DOHH2 (cell line): ENCODE data around the gene KCNJ13.

ENCODE experiments used
- CTCF ChIP-seq: fragments of 200-600 bp; sonication (generic); IDR thresholded peaks from one replicate; pipeline ENCODE4 v1.5.1; 2014; ENCODE audit warnings: antibody characterized with exemption, mild to moderate bottlenecking, low read depth, low read length; ENCODE audit not compliant: poor library complexity, severe bottlenecking
- EZH2phosphoT487 ChIP-seq: fragments of 200-600 bp; sonication (generic); IDR thresholded peaks from 2 replicates; pipeline ENCODE4 v1.6.1; 2017; ENCODE audit warnings: borderline replicate concordance, mild to moderate bottlenecking, antibody characterized with exemption, low read length, moderate library complexity, mixed read lengths

DNA sequence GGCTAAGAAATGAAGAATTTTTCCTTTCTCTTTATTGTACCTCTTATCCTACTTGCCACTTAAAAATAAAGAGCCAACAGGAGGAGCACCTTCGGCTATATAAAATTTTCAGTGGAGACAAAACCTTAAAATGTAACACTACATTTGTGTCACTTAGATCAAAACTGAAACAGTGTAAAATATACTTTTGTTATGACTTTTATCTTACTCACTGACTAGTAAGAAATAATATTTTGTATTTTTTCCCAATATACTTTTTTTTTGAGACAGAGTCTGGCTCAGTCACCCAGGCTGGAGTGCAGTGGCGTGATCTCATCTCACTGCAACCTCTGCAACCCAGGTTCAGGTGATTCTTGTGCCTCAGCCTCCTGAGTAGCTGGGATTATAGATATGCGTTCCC is 28.3 kb downstream of the KCNJ13 start:
- TF ChIP-seq CTCF, result no peak
- TF ChIP-seq EZH2phosphoT487, result no peak
